Hematopoietic multipotent progenitor cell (in vitro differentiated cells): Measurements from ENCODE around the gene CTTNBP2. TPM values are rescaled to one million over a fixed set of nuclear protein-coding genes. Genes with fewer than 3 reads are reported as not detected.

Source experiments
- DNase-seq, 3 donors: peaks; one replicate each; pipeline ENCODE4 v3.0.0-alpha.2; 2011 to 2015; ENCODE audit warnings: low read depth in 2 of 3, low spot score in 2 of 3
- total RNA-seq: library from RNA; depleted of rRNA; stranded (reverse); fragments of >200 nt; gene quantifications from one replicate; pipeline ENCODE4 v1.2.3, GENCODE V29; 2012

CTTNBP2 gene
- total RNA-seq, 1 donor, result under 0.01 TPM

GRCh38 chr7:117871401-117871777 lies 1.9 kb downstream of the CTTNBP2 start:
- no peak for DNase-seq

DNA sequence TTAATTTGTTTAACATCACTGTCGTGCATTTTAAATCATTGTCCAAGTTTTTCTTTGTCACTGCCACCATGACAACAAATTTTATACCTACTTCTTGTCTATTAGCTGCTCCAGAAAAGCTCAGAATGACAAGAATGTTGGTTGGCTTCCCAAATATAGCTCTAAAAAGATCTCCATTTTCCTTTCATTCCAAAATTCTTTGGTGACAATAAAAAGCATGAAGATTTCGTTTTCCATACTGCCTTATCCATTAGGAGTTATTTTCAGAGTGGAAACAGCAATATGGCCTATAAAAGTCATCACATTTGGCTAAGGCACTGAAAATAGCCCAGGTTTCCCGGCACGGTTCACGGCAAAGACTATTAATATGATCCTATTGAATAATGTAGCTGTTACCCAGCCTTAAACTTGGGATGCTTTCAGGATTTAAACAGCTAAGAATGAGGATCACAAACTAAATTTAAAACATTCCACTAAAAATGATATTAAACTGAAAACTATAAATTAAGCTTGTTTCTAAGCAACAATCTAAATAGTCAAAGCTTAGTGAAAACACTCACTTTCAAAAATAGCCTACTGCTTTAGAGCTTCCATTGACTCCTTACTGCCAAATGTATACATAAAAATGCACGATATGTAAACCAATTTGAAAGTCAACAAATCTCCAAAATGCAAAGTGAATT lies 2.7 kb downstream of the CTTNBP2 start:
- no peak for DNase-seq

- DNase-seq, result no peak
Observed at GRCh38 chr7:117869374-117869773, 3.9 kb downstream of the CTTNBP2 start.

DNA sequence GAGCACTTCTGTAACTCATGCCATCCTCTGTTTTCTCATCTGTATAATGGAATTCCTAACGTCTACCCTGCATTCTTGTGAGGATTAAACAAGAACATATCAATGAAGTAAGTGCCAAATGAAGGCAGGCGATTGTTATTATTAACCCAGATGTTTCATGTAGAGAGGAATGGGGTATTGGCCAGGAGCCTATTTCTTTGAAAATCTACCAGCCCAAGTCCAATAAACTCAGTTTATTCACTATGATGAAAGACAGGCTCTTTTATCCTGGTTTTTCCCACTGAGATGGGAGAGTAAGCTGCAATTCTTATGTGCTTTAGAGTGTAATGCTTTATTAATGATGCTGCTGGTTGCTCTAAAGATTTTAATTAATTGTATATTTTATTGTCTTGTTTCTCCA lies 9.6 kb downstream of the CTTNBP2 start:
- DNase-seq, result no peak

GRCh38 chr7:117862378-117862777 lies 10.9 kb downstream of the CTTNBP2 start:
- no peak for DNase-seq

DNA sequence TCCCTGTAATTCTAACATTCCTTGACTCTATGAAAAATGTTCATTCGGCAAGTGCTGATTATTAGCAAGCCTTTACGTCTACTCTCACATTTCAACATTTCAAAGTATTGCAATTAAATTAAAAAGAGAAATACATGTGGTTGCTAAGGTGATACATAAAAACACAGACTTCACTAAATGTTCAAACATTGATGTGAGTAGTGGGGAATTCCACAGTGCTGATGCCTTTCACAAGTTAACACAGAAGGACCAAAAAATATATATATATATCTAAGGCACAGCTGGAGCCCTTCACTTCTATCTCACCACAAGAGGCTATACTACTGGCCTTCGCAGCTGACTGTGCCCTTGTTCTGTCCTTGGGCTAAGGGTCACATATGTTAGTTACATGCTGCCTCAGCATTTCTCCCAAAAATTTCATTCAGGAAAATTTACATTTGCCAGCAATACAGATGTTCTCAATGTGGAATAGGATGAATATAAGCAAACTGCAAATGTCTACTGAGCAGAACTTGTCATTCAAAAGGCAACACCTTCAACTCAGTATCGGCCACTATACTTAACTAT lies 13.9 kb downstream of the CTTNBP2 start:
- no peak for DNase-seq

DNA sequence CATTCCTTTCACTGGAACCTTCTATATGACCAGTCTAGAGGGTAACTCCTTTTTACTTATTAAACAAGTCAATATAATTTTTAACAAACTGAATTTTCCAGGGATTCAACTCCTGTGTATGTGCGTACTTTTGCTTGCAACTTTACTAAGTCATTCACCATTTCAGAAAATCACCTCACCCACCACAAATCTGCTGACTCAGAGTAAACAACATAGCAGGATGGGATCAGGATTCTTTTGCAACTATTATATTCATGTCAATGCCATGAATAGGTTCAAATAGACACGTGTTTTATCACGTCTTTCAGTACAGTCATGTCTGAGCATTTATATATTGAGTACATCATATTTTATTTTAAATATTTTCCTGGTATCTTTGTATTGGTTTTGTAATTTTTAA lies 14.5 kb downstream of the CTTNBP2 start:
- DNase-seq, result no peak

DNA sequence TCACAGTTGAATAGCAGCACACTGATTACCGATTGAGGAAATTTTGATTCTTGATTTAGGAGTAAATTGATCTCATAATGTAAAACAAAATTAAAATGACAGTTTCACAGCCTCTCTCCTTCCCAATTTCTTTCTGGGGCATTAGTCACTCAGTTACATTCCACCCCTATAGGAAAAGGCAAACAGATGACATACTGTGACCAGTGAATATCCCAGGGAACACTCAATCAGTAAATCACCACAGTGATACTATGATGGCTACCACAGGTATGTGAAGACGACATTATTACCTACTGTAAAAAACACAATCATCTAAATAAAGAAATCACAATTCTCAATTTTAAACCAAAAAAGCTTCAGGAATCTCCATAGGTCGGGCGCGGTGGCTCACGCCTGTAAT lies 15.5 kb downstream of the CTTNBP2 start:
- DNase-seq, result no peak

DNA sequence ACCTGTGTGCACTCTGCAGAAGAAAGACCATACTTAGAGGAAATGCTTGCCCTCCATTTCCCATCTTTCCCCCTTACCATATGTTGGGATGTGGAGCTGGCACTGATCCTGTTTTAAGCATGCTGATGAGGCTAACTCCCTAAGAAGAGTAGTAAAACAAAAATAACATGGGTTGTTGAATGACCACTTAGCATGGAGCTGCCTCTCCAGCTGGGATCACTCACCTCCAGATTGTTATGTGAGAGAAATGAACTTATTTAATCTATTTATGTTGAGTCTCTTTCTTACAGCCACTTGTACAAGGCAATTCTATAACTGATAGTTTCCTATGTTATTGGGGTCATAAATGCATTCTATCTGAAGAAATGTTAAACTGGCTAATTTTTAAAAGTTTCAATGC lies 17.0 kb downstream of the CTTNBP2 start:
- no peak for DNase-seq

- DNase-seq, result no peak
Observed at GRCh38 chr7:117854186-117854585, 19.1 kb downstream of the CTTNBP2 start.

DNA sequence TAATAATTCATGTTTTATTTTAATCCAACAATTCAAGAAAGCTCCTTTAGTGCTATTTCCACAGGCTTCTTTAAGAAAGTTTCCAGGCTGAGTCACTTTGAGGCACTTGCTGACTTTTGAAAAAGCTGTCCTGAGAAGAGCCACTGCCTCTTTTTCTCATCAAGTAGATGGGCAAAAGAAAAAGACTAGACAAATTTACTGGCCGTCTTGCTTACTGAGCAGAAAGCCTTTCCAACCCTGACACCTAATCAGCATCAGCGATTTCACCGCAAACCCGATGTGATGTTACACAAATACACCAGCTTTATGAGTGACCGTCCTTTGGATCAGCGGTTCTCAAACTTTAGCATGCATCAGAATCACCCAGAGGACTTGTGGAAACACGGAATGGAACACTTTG lies 24.3 kb downstream of the CTTNBP2 start:
- DNase-seq, result no peak

GRCh38 chr7:117844678-117845077 lies 28.6 kb downstream of the CTTNBP2 start:
- no peak for DNase-seq

DNA sequence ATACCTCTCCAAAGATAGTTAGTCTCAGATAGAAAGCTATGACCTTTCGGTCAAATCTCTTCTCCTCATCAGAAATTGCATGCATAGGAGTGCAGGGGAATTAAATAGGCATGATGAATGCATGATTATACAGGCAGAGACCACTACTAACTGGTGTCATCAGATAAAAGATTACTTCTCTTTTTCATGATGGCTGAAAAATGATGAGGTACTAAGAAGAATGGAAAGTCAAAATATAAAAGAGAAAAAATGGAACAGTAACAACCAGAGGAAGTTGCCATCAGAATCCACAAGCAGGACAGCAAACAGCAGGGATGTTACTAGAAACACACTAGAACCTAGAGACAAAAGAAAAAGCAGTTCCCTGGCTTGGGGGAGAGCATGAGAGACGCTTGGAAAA lies 31.6 kb downstream of the CTTNBP2 start:
- DNase-seq, result peak in 1 of 3 donors; percentile 24

DNA sequence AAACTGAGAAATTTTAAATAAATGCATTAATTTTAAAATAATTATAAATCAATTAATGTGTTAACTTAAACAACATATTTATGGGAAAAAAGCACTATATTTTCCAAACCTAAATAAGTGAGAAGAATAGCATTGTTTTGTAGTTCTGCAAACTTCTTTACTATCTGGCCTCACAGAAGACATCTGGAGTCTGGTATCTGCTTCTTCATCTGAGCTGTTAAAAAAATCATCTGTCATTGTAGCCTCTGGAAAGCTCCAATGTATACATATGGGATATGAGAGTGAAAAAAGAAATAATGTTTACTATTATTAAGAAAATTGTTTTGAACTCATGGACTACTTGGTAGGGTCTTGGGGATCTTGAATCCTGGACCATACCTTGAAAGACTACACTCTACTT lies 32.2 kb downstream of the CTTNBP2 start:
- no peak for DNase-seq

- DNase-seq, result peak in 1 of 3 donors; percentile 9
Observed at GRCh38 chr7:117839507-117839906, 33.7 kb downstream of the CTTNBP2 start.

GRCh38 chr7:117837841-117838240 lies 35.4 kb downstream of the CTTNBP2 start:
- no peak for DNase-seq

DNA sequence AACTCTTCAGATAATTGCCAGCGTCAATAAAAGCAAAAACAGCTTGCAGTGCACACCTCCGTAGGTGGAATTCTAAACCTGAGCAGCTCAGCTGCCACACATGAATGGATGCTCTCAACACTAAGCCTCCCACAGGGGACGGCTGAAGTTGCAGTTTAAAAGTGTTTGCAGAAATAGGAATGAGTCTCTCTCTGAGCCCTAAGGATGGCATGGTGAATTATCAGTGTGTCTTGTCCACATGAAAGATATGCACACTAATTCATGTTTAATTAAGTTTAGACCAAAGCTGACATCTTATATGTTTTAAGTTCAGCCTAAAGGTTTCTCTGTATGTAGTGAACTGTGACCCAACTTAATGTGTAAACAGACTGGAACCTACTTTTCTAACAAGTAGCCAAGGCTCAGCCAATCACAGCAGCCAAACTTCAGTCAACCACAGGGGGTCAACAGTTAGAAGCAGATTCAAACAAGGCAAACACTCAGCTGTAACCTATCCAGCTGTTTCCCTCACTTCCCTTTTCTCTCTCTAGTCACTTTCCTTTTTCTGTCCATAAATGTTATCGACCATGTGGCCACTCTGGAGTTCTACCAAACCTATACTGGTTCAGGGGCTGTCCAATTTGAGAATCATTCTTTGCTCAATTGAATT lies 38.1 kb downstream of the CTTNBP2 start:
- peak in 2 of 3 donors; percentile 14 to 62 for DNase-seq

- DNase-seq, result no peak
Observed at GRCh38 chr7:117830422-117830954, 42.8 kb downstream of the CTTNBP2 start.

GRCh38 chr7:117829450-117830117 lies 43.7 kb downstream of the CTTNBP2 start:
- DNase-seq, result no peak

GRCh38 chr7:117828825-117829224 lies 44.4 kb downstream of the CTTNBP2 start:
- no peak for DNase-seq

DNA sequence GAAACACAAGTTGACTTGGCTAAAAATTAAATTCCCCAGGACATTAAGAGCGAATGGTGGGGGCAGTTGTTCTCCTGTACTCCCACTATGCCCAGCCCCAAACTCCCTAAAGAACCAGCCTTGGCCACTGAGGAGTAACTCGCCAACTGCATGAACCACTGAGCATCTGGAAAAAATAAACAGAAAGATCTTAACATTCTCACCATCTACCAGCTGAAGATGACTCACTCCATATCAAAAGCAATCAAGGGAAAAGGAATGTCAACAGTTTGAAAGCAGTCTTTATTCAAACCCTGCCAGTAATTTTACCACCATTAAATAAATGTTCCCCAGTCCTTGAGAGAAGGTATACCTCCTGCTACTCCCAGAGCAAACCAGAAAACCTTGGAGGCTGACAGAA lies 45.4 kb downstream of the CTTNBP2 start:
- no peak for DNase-seq
